Activated CD8-positive, alpha-beta memory T cell treated with anti-CD3 and anti-CD28 coated beads for 48 hours (primary cell): ENCODE results near the gene EMD.
"Not testable (repeated sequence)": the region's sequence is repeated elsewhere in the genome, so short reads cannot be mapped to it uniquely, and the experiment has no call there.

Source experiments
- DNase-seq, 3 experiments: peaks; one replicate each; pipeline ENCODE4 v3.0.0-alpha.2; 2020; ENCODE audit warnings: low read depth in 2 of 3, low spot score in 2 of 3

The EMD gene

GRCh38 chrX:154378799-154379568, at the start of gene EMD:
EMD (plus strand) TSS chrX:154379295; CDS start chrX:154379485, 190 bp downstream.
- DNase-seq: peak; percentile 63 to 91 (median 78)

DNA sequence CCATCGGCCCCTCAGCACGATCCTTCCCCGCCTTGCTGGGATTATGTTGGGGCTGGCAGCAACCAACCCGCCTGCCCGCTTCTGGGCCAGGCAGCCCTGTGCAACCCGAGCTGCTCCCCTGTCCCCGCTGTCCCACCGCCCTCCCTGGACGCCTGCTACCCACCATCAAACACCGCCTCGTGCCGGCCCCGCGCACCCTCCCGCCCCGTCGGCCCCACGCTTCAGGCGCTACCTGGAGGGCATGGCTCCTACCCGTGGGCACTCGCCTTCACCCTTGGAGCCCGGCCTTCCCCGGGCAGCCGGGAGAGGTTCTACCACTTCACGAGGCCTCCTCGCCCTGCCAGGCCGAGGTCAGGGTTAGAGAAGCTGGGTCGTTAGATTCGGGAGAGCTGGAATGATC, 46.5 kb upstream of the EMD start:
- no peak for DNase-seq

DNA sequence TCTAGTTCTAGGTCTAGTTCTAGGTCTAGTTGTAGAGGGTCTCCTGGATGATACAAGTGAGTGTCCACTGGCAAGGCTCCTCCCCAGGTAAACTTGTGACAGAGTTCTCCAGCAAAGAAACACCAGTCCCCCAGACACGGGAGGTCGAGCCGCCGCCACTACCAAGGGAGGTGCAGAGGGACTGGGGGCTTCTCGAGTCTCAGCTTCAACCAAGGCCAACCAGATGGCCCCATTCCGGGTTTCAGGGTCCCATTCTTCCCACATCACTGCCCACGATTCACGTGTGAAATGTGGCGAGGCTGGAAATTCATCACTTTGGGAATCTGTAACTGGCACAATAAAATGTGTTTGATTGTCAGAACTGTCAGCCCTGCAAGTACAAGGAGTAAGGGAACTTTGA, 46.0 kb upstream of the EMD start:
- no peak for DNase-seq

GRCh38 chrX:154333837-154334271, 45.2 kb upstream of the EMD start:
- no peak for DNase-seq

GRCh38 chrX:154334496-154334895, 44.6 kb upstream of the EMD start:
- DNase-seq: no peak

DNA sequence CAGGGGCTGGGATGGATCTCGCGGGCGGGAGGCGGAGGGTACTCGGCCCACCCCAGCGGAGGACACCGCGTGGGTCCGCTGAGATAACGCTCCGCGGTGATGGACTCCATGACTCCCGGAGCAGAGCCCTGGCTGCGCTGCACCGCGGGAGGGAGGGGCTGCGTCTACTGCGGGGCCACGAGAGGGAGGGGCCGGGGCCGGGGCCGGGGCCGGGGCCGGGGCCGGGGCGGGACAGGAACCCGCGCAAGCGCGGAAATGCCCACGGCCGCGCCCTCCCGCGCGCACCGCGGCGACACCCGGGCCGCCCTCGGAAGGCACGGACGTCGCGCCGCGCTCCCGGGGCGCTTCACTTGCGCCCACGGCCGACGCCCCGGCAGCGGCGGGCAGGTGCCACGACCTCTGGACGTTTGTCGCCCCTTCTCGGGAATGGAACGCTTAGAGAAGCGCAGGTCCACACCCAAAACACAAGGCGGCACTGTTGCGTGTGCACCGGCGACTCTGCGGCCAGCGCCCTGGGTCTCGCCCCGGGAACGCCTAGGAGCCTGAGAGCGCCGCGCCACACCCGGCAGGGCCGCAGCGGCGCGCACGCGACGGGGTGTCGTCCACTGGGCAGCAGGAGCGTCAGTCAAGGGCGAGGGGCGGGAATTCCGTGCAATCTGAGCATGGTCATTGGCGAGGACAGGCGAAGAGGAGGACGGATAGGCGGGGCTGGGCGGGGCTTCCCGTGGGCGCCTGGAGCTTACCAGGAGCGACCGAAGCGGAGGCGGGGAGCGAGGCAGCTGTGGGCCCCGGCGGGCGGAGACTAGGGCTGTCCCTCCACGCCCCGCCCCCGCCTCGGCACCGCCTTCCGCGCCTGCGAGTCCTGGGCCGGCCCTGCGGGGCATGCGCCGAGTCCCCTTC, 37.4 kb upstream of the EMD start:
- DNase-seq: not testable (repeated sequence)

GRCh38 chrX:154343063-154343462, 36.0 kb upstream of the EMD start:
- not testable (repeated sequence) for DNase-seq

GRCh38 chrX:154343620-154344019, 35.5 kb upstream of the EMD start:
- DNase-seq: not testable (repeated sequence)

GRCh38 chrX:154348114-154348531, 31.0 kb upstream of the EMD start:
- no peak for DNase-seq

- DNase-seq: no peak
Observed at GRCh38 chrX:154348646-154349358, 30.3 kb upstream of the EMD start.

- DNase-seq: no peak
Observed at GRCh38 chrX:154349359-154349935, 29.6 kb upstream of the EMD start.

- no peak for DNase-seq
Observed at GRCh38 chrX:154349979-154350378, 29.1 kb upstream of the EMD start.

DNA sequence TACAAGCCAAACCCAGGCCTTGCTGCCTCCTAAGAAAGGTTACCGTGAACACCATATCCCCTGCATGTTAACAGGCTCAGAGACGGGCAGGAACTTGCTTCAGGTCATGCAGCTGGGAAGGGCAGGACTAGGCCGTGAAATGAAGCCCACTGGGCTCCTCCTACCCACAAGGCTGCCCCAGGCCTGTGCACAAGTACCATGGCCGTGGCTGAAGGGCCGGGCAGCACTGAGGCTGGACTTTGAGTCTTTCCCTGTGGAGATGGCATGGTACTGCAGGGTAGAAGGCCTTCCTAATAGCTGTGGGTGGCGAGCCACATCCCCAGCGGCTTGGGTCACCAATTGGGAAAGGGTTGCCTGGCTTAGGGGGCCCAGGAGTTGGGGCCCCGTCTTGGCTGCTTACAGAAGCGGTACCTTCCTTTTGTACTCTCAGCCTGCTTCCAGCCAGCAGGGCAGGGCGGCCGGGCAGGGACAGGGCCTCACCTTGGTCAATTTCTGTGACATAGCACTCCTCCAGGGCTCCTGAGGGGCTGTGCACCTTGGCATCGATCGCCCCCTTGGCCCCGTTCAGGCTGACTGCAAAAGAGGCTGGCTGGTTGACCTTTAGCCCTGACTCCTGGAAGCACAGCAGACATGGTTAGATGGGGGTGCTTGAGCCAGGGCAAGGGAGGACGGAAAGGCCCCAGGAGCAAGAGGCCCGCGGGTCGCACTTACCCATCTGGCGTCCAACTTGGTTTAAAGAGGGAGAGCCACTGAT, 28.5 kb upstream of the EMD start:
- no peak for DNase-seq

DNA sequence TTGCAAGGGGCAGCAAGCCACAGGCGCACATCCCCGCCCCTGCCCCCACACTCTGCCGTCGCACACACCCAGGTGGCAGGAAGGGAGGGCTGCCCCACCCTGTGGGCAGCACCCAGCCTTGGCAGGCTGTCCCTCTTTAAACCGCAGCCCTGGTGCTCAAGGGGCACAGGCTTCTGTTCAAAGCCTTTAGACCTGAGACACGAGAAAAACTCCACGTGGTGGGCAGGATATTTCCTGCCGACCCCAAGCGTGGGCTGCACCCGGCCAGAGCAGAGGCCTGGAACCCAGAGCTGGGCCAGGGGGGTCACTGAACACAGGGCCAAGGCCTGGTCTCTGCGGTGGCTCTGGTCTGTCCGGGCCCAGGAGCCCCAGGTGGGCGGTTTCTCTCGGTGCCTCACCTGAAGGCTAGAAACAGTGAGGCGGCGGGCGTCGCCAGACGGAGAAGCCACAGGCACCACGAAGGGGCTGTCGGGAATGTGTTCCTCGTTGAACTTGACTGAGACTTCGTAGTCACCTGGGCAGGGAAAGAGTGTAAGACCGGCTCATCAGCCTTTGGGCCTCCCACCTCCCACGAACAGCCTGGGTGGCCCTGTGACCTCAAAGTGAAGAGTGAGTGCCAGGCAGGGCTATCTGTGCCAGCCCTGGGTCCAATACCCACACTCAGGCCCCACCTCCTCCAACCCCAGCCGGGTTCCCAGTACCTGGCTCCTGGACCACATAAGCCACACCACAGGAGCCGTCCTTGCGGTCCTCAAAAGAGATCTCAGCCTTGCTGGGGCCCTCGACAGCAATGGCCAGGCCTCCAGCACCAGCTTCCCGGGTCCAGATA, 27.7 kb upstream of the EMD start:
- no peak for DNase-seq

DNA sequence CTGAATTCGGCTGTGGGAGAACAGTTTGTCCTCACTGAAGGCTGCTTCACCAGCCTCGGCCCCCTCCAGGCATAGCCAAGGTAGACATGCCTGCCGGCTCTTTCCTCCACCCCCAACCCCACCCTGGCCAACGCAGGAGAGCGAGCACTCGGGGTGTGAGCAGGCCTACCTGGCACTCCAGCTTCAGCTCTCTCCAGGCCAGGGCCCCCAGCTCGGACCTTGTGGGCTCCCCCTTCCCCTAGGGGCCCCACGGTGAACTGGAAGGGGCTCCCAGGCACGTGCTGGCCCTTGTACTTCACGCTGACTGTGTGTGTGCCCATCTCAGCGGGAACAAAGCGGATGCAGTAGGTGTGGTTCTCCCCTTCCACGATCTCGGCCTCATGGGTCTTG, 27.1 kb upstream of the EMD start:
- no peak for DNase-seq

- DNase-seq: no peak
Observed at GRCh38 chrX:154352466-154352865, 26.6 kb upstream of the EMD start.

DNA sequence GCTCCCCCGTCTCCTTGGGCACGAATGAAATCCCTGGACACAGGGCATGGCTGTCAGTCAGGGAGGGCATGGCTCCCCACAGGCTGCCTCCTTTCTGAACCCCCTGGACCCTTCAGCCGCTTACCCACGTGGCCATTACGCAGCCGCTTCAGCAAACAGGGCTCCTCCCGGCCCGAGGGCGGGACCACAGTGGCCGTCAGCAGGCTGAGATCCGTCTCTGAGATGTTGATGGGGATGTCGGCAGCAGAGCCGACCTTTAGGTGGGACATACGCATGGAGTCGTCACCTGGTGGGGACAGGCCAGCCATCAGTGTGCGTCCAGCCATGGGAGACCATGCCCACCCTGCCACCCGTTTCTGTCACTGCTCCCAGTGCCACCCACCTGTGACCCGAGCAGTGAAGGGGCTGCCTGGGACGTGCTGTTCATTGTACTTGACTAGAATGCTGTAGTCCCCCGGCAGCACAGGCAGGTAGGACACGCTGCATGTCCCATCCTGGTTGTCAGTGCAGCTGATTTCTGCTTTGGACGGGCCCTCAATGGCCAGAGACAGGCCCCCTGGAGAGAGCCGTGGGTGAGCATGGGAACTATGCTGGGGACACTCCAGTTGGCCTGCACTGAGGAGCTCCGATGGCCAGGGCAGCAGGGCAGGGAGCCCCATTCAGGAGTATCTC, 25.8 kb upstream of the EMD start:
- DNase-seq: no peak

GRCh38 chrX:154354013-154354412, 25.1 kb upstream of the EMD start:
- DNase-seq: no peak

- no peak for DNase-seq
Observed at GRCh38 chrX:154354516-154354915, 24.6 kb upstream of the EMD start.
